GM18868 (cell line): ENCODE measurements around the gene HSD17B12.
A peak's percentile ranks its signal among the peaks of the same experiment; 100 is the strongest.

ENCODE experiments used
- ATAC-seq: cut with Tn5 transposase; IDR thresholded peaks from one replicate; pipeline ENCODE4 v1.9.1; 2021; ENCODE audit warnings: mild to moderate bottlenecking, moderate library complexity; ENCODE audit not compliant: unreplicated experiment

The HSD17B12 gene

DNA sequence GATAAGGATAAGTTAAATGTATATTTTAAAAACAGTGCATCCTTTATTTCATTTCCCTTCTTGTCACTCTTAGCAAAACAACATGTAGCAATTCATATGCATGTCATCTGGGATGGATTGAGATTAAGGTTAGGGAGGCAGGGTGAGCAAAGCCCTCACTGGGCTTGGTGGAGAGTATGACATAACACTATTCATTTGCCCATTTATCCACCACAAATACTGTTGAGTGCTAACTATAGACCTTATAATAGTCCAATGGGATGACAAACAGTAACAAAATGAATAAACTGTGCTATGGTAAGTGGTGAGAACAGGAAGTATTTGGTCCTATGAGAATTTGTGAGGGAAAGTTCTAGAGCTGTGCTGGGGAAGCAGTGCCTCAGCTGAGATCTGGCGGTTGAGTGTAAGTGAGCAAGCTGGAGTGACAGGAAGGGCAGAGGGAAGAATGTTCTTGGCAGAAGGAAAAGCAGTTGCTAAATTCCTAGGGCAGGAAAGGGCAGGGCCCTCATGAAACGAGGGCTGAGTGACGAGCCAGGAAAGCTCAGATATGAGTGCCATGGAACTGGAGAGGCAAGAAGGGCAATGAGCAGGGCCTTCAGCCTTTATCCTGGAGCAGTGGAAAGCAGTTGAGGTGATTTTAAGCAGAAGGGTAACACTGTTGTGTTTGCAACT lies 6.7 kb downstream of the HSD17B12 start:
- no peak for ATAC-seq

- ATAC-seq = no peak
These were observed 7.9 kb downstream of the HSD17B12 start for GRCh38 chr11:43688394-43688793.

DNA sequence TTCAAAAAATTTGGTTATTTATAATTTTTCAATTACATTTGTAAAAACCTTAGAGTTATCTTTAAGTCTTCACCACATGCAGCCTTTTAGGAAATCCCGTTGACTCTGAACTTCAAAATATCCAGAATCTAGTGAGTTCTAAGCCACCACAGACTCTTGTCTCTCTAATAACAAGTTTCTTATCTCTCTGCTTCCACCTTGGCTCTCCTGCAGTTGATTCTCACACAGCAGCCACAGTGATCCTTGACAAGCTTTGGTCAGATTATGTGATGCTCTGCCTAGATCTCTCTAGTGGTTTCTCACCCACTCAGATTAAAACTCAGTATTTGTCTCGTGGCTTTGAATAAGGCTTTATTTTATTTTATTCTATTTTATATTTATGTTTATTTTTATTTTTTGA lies 8.6 kb downstream of the HSD17B12 start:
- no peak for ATAC-seq

DNA sequence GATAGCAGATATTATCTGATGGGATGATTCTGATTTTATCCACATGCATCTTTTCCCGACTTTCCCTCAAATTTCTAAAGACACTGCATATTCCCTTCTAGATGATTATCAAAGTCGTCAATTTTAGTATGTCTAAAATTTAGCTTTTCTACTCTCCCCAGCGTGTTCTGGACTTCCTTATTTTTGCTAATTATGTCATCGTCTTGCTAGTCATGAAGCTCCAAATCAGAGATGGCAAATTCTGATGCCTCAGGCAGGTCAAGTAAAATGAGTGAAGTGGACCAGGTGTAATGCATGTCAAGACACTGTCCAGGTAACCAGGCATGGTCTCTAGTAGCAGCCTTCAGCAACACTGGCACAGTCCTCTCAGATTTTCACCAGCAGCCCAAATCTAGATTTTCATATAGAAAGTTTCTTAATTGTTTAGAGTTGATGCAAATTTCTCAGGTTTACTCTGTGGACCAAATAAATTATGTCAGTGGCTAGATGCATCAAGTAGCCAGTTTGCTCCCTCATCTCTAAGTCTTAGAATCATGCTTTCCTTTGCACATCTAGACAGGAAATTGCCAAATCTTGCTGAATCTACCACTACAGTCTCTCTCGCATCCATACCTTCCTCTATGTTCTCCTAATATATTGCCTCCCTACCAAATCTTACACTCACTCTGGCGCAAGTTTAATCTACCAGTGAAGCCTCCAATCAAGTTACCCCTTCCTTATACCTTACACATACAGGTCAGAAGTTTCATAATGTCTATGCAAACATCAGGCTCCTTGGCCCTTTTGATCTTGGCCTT lies 10.6 kb downstream of the HSD17B12 start:
- ATAC-seq = no peak

DNA sequence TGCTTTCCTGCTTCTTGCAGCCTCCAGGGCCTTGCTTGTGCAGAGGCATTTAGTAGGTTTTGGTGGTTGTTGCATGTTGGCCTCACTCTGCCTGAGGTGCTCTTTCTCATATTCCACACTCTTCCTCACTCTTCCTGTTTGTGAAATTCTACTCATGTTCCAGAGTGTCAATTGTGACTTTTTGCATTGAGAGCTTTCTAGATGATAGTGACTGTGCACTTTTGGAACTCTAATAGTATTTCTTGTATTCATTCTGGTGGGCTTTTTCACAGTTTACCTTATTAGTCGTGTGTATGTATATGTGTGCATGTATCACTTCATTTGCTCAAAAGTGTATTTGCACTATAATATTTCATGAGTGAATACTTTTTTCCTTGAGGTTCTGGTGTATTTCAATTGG lies 11.3 kb downstream of the HSD17B12 start:
- no peak for ATAC-seq

GRCh38 chr11:43693069-43693468 lies 12.5 kb downstream of the HSD17B12 start:
- no peak for ATAC-seq

GRCh38 chr11:43693731-43694130 lies 13.2 kb downstream of the HSD17B12 start:
- no peak for ATAC-seq

- ATAC-seq = peak; percentile 66
These were observed 13.9 kb downstream of the HSD17B12 start for GRCh38 chr11:43694477-43694876.

- no peak for ATAC-seq
These were observed 17.1 kb downstream of the HSD17B12 start for GRCh38 chr11:43697679-43698078.

DNA sequence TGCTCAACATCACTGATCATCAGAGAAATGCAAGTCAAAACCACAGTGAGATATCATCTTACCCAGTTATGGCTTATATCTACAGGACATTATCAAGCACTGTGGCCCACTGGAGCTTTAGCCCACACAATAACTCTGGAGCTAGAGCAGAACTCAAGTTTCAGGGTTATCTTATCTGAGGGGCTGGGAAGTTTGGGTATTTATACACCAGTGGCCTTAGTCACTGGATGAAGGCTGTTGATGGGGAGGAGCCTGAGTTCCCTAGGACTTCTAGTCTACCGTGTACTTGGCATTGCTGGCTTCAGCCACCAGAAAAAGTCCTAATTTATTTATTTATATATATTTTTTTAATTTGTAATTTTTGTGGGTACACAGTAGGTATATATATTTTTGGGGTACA lies 19.3 kb downstream of the HSD17B12 start:
- ATAC-seq = no peak

GRCh38 chr11:43706631-43707030 lies 26.1 kb downstream of the HSD17B12 start:
- ATAC-seq = no peak

DNA sequence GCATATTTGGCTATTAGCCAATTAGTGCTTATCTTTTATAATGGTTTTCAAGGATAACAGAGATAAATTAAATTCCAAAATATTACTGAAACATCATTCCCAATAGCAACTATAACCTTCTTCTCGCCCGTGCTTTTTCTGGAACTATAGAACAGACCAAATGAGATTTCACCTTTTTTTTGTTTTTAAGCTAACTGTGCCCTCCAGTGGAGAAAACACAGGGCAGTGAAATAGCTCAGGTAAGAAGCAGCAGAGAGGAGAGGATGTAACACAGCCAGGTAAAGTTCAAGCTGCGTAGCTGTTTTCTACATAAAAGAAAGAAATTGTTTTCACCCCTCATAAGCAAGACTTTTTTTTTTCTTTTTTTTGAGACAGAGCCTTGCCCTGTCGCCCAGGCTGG lies 28.2 kb downstream of the HSD17B12 start:
- ATAC-seq = no peak

GRCh38 chr11:43709689-43710088 lies 29.2 kb downstream of the HSD17B12 start:
- no peak for ATAC-seq

DNA sequence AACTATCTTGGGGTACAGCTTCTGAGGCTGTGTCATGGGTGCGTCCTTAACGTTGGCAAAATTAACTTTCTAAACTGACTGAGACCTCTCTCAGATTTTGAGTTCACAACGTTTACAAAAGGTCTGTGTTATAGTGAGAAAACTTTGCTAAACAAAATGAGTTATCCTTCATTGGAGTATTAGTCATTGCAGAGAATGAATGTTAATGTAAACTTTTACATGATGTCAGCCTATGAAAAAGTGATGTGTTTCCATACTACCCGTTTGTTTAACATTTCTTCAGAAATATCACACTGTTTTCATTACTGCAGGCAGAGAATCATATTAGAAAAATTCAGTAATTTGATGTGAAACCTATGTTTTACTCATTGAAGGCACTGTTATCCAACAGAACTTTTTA lies 32.1 kb downstream of the HSD17B12 start:
- no peak for ATAC-seq

GRCh38 chr11:43718373-43718772 lies 37.8 kb downstream of the HSD17B12 start:
- ATAC-seq = no peak

GRCh38 chr11:43723617-43724016 lies 43.1 kb downstream of the HSD17B12 start:
- ATAC-seq = peak; percentile 70

- ATAC-seq = no peak
These were observed 51.7 kb downstream of the HSD17B12 start for GRCh38 chr11:43732225-43732624.

GRCh38 chr11:43734256-43734655 lies 53.7 kb downstream of the HSD17B12 start:
- no peak for ATAC-seq

DNA sequence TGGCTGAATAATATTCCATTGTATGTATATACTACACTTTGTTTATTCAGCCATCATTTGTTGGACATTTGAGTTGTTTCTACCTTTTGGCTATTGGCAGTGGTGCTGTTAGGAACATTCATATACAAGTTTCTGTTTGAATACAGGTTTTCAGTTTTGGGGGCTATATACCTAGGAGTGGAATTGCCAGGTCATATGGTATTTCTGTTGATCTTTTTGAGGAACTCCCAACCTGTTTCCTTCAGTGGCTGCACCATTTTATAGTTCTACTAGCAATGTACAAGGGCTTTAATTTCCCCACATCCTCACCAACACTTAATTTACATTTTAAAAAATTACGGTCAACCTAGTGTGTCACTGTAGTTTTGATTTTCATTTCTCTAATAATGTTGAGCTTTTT lies 54.6 kb downstream of the HSD17B12 start:
- no peak for ATAC-seq

DNA sequence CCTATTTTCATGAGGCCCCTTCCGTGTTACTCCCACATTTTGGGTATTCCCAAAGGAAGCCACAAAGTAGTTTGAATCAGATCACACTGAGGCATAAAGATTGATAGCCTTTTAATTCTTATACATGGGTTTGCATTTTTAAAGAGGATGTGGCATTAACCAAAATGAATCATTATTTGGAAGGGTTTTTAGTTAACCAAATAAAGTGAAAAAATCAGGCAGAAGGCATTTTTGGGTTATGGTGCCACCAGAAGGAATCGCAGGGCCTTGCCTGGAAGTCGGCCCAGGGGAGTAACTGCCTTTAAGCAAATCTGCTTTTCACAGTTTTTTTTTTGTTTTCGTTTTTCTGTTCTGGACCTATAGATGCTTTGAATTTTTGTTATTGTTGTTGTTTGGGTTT lies 55.4 kb downstream of the HSD17B12 start:
- ATAC-seq = no peak

DNA sequence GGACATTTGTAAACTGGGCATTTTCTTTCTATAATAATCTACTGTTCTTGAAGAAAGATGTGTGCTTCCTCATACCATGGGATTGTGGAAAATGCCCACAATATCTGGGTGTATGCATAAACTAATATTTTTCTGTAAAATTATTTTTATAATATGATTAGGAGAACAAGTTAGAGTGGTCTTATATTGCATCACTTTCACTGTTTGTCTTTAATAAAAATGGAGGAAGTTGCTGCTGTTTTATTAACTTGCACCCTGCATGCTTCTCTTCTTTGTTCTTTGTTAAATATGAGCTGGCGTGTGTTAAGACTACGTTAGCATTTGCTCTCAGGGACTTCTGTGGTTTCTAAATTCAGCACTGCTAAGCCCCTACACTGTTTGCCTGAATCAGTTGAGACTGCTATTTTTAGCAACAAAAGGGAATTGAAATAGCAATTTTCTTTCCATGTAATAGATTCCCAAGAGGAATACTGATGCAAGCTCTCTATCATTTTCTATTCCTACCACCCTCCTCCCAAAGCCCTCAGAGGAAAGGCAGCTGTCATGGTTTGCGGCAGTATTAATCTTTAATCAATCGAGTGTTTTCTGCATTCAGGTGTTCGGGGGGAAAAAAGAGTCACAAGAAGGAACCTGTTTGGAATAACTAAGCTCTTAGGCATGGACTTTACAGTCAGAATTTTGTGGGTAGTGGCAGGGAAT lies 56.1 kb downstream of the HSD17B12 start:
- ATAC-seq = peak; percentile 66

DNA sequence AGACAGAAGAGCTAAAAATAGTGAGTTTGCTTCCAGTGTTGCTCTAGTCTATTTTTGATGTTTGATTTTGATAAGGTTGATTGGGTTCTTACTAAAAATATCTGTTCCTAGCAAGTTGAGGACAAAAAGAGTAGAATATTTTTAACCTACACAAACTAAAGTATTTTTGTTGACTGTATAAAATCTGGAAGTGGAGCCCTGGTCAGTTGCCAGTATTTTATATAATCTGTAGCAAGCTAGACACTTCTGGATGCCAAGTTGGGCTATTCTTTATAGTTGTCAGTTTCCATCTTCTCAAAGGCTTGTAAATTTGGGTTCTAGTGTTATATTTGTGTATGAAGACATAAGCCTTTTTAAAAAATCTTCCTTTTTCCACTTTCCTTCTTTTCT lies 56.7 kb downstream of the HSD17B12 start:
- no peak for ATAC-seq
